Osteocyte (in vitro differentiated cells): ENCODE measurements around the gene GNPTAB. TPM values are rescaled to one million over a fixed set of nuclear protein-coding genes. Genes with fewer than 3 reads are reported as not detected.

ENCODE experiments used
- DNase-seq: peaks from one replicate; pipeline ENCODE4 v3.0.0; 2021; ENCODE audit warnings: mixed read lengths; ENCODE audit not compliant: unreplicated experiment; ENCODE audit errors: extremely low spot score
- H3K27ac Mint-ChIP-seq: one replicate; pipeline ENCODE4 v1.8.0; 2021; ENCODE audit warnings: mild to moderate bottlenecking, mixed read lengths; ENCODE audit not compliant: unreplicated experiment
- H3K27me3 Mint-ChIP-seq: one replicate; pipeline ENCODE4 v1.8.0; 2021; ENCODE audit warnings: mixed read lengths; ENCODE audit not compliant: unreplicated experiment
- H3K36me3 Mint-ChIP-seq: one replicate; pipeline ENCODE4 v1.8.0; 2021; ENCODE audit warnings: mixed read lengths; ENCODE audit not compliant: unreplicated experiment
- H3K4me1 Mint-ChIP-seq: one replicate; pipeline ENCODE4 v1.8.0; 2021; ENCODE audit warnings: mixed read lengths; ENCODE audit not compliant: unreplicated experiment
- H3K4me3 Mint-ChIP-seq: one replicate; pipeline ENCODE4 v1.8.0; 2021; ENCODE audit warnings: mild to moderate bottlenecking, moderate library complexity, mixed read lengths; ENCODE audit not compliant: unreplicated experiment
- H3K9me3 Mint-ChIP-seq: one replicate; pipeline ENCODE4 v1.8.0; 2021; ENCODE audit warnings: mixed read lengths; ENCODE audit not compliant: unreplicated experiment
- total RNA-seq: library from RNA; stranded (reverse); gene quantifications from 2 replicates; pipeline ENCODE4 v1.2.1, GENCODE V29; 2021
- TF ChIP-seq, protein P1 (sequence below): fragments of 200-600 bp; sonication (generic); IDR thresholded peaks from 2 replicates; pipeline ENCODE4 v1.5.0; 2021; ENCODE audit warnings: antibody characterized with exemption, mild to moderate bottlenecking, moderate library complexity

GNPTAB gene
- total RNA-seq, 1 donor from 2014 or later: 25.8 TPM

DNA sequence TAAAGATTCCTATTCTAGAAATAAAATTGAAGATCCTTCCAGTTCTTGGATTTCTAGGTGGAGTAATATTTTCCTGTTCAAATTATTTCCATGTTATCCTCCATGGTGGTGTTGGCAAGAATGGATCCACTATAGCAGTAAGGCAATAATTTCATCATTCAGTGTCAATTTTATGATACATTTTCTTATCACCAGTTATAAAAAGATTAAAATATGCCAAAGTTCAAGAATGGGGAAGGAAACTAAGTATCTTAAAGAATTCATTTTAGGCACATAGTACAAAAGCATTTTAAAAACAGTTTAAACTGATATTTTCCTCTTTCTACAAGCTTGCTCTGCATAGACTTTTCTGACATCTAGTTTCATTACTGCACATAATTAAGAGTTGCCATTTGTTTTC is 110.6 kb downstream of the GNPTAB start:
- peaks cover 8% of the 10 kb centered on the region for H3K36me3 Mint-ChIP-seq
- H3K9me3 Mint-ChIP-seq: no peaks in the 10 kb centered on the region
- TF ChIP-seq, protein P1, sequence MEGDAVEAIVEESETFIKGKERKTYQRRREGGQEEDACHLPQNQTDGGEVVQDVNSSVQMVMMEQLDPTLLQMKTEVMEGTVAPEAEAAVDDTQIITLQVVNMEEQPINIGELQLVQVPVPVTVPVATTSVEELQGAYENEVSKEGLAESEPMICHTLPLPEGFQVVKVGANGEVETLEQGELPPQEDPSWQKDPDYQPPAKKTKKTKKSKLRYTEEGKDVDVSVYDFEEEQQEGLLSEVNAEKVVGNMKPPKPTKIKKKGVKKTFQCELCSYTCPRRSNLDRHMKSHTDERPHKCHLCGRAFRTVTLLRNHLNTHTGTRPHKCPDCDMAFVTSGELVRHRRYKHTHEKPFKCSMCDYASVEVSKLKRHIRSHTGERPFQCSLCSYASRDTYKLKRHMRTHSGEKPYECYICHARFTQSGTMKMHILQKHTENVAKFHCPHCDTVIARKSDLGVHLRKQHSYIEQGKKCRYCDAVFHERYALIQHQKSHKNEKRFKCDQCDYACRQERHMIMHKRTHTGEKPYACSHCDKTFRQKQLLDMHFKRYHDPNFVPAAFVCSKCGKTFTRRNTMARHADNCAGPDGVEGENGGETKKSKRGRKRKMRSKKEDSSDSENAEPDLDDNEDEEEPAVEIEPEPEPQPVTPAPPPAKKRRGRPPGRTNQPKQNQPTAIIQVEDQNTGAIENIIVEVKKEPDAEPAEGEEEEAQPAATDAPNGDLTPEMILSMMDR: no peak
- H3K4me1 Mint-ChIP-seq: peaks cover 3% of the 10 kb centered on the region
- no peak overlapping the region for H3K27ac Mint-ChIP-seq
- no peak for DNase-seq
- H3K4me3 Mint-ChIP-seq: no peak overlapping the region
- H3K27me3 Mint-ChIP-seq: no peaks in the 10 kb centered on the region

DNA sequence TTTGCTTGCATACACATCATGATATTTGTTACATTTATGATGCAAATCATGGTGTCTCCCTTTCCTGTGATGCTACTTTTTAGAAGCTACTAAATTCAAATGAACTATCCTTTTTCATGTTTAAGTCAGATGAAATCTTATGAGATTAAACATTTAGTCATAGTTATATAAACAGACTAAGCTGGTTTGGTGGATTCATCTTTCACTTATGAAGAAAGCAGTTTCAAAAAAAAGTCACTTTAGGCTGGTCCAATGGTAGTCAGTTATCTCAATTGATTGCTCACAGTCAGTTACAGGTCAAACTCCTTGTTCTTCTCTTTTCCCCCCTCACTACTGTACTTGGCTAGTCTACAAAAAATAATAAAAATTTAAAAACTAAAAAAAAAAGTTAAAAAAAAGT is 111.2 kb downstream of the GNPTAB start:
- no peaks in the 10 kb centered on the region for H3K27me3 Mint-ChIP-seq
- no peak for DNase-seq
- H3K4me3 Mint-ChIP-seq: no peak overlapping the region
- no peaks in the 10 kb centered on the region for H3K9me3 Mint-ChIP-seq
- TF ChIP-seq, protein P1: no peak
- peaks cover 3% of the 10 kb centered on the region for H3K4me1 Mint-ChIP-seq
- peaks cover 5% of the 10 kb centered on the region for H3K36me3 Mint-ChIP-seq
- no peak overlapping the region for H3K27ac Mint-ChIP-seq

DNA sequence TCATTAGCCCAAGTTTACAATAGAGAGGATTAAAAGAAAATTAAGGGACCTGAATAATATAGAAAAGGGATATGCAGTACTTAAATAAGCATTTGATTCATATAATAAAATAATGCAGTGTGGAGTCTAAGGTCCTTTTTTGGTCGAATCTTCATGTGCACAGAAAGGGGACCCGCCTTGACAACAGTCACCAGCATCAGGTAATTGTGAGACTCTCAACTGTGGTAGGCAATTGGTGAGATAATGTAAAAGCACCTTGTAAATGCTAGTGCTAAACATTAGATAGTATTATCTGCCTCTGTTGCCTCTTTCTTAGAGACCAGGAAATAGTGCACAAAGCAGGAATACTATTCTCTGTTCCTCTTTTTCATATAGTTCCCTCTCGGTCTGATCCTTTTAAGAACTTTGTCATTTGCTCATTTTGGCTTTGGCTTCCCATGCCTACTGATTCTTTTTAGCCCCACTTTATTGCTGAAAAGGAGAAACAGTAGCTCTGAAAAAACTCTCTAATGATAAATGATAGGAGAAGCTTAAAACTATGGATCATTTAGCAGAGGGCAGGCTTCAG is 115.8 kb downstream of the GNPTAB start:
- H3K36me3 Mint-ChIP-seq: no peaks in the 10 kb centered on the region
- H3K27ac Mint-ChIP-seq: no peak overlapping the region
- TF ChIP-seq, protein P1: no peak
- H3K9me3 Mint-ChIP-seq: no peaks in the 10 kb centered on the region
- no peak for DNase-seq
- H3K27me3 Mint-ChIP-seq: no peaks in the 10 kb centered on the region
- H3K4me1 Mint-ChIP-seq: peaks cover 20% of the 10 kb centered on the region
- no peak overlapping the region for H3K4me3 Mint-ChIP-seq

DNA sequence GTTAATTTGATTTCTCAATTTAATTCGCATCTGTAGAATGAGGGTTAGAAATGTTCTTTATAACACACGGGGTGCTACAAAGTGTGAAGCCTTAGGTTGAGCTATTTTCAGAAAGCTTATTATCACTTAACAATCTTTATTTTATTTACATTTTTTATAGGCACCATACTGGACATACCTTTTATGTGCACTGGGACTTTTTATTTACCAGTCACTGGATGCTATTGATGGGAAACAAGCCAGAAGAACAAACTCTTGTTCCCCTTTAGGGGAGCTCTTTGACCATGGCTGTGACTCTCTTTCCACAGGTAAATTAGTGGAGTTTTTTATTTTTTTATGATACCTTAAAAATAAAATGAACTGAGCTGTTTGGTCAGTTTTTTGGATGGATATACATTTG is 116.8 kb downstream of the GNPTAB start:
- Mint-ChIP-seq H3K4me1 (peaks cover 17% of the 10 kb centered on the region), H3K9me3 (no peaks in the 10 kb centered on the region), H3K36me3 (no peaks in the 10 kb centered on the region), H3K27me3 (no peaks in the 10 kb centered on the region), H3K4me3 (no peak overlapping the region), H3K27ac (no peak overlapping the region)
- DNase-seq: no peak
- TF ChIP-seq, protein P1: no peak

DNA sequence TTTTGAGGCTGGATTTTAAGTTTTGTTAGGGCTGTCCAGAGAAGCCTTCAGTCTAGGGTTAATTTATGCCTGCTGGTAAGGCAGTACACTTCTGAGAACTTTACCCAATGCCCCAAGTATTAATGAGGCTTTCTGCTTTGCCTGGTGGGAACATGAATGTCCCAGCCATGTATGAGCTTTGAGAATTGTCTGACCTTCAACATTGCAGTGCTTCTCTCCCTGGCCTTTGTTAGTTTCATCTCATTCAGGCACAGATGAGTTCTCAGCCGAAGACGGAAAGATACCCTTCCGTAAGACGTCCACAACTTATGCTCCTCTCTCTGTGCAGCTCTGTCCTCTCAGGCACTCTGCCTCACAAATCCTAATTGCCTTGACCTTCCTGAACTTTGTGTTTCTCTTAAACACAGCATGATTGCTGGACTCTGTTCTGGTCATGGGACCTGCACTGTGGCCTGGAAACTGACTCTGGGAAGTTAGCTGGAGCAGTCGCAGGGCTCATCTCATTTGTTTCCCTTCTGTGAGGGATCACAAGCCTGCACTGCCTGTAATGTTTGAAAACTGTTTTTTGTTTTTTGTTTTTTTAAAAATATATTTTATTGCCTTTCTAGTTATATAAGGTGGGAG is 117.6 kb downstream of the GNPTAB start:
- no peak for DNase-seq
- Mint-ChIP-seq H3K4me3 (no peak overlapping the region), H3K9me3 (no peaks in the 10 kb centered on the region), H3K27me3 (no peaks in the 10 kb centered on the region), H3K36me3 (no peaks in the 10 kb centered on the region), H3K4me1 (peaks cover 17% of the 10 kb centered on the region), H3K27ac (peak overlapping the region; percentile 36)
- TF ChIP-seq, protein P1: no peak
